GM10248 (cell line): ENCODE measurements around the gene SORT1.

Experiments
- CTCF ChIA-PET: fragments of 300-600 bp; sonication (Branson Sonifier 250); formaldehyde crosslinking; extraction: SDS; loops from one replicate; lab custom pipeline; 2021; ENCODE audit warnings: antibody characterized with exemption; lab: Yijun Ruan, JAX
- POLR2A ChIA-PET: fragments of 350-650 bp; sonication (Branson Sonifier 250); formaldehyde crosslinking; extraction: SDS; loops from one replicate; lab custom pipeline; 2020; ENCODE audit warnings: antibody characterized with exemption; lab: Yijun Ruan, JAX
- DNase-seq: peaks from one replicate; pipeline ENCODE4 v3.0.0; 2012; ENCODE audit errors: extremely low spot score
- CTCF ChIP-seq: IDR thresholded peaks from 2 replicates; pipeline ENCODE4 v1.5.1; 2012; ENCODE audit warnings: mild to moderate bottlenecking, low read depth; ENCODE audit errors: extremely low read depth, missing control alignments, control extremely low read depth

Gene SORT1

GRCh38 chr1:109357616-109358015 is 40.1 kb downstream of the SORT1 start:
- no peak for DNase-seq
- ChIA-PET CTCF (interaction anchor here (0.8 to 2.0 kb wide), 5 partner anchors 18 to 175 kb away, joined by 3 to 6 read pairs (median 3); no protein-coding TSS in a partner anchor), POLR2A (no interaction called here)
- no peak for TF ChIP-seq CTCF

- POLR2A ChIA-PET, result no interaction called here
- TF ChIP-seq CTCF, result no peak
- CTCF ChIA-PET, result interaction anchor here (1.3 to 2.0 kb wide), 4 partner anchors 18 to 175 kb away, joined by 3 to 6 read pairs (median 4); no protein-coding TSS in a partner anchor
- no peak for DNase-seq
Measured at GRCh38 chr1:109356915-109357314, 40.8 kb downstream of the SORT1 start.

GRCh38 chr1:109356505-109356904 is 41.2 kb downstream of the SORT1 start:
- CTCF ChIA-PET, result interaction anchor here (1.6 to 2.0 kb wide), 3 partner anchors 17 to 176 kb away, joined by 3 to 6 read pairs (median 4); no protein-coding TSS in a partner anchor
- TF ChIP-seq CTCF, result no peak
- POLR2A ChIA-PET, result no interaction called here
- DNase-seq, result no peak

GRCh38 chr1:109354929-109355328 is 42.8 kb downstream of the SORT1 start:
- no peak for TF ChIP-seq CTCF

GRCh38 chr1:109351457-109351856 is 46.3 kb downstream of the SORT1 start:
- no peak for TF ChIP-seq CTCF
- DNase-seq, result no peak
- POLR2A ChIA-PET, result no interaction called here
- CTCF ChIA-PET, result interaction anchor here (1.3 to 1.9 kb wide), 2 partner anchors 9 to 10 kb away, joined by 4 read pairs; no protein-coding TSS in a partner anchor

More at GRCh38 chr1:109354929-109355328, 42.8 kb downstream of the SORT1 start:
- DNase-seq, result no peak
- ChIA-PET CTCF (no interaction called here), POLR2A (no interaction called here)

- ChIA-PET POLR2A (no interaction called here), CTCF (interaction anchor here (0.9 to 1.5 kb wide), 2 partner anchors 29 to 73 kb away, joined by 4 read pairs; no protein-coding TSS in a partner anchor)
- TF ChIP-seq CTCF, result no peak
- no peak for DNase-seq
Measured at GRCh38 chr1:109350655-109351054, 47.1 kb downstream of the SORT1 start.

GRCh38 chr1:109350182-109350581 is 47.5 kb downstream of the SORT1 start:
- POLR2A ChIA-PET, result no interaction called here
- TF ChIP-seq CTCF, result no peak
- no peak for DNase-seq
- CTCF ChIA-PET, result interaction anchor here (0.9 to 1.5 kb wide), 2 partner anchors 29 to 73 kb away, joined by 4 read pairs; no protein-coding TSS in a partner anchor
